Tibial nerve (tissue), 4 donors: ENCODE results near the gene TBC1D1. TPM values are rescaled to one million over a fixed set of nuclear protein-coding genes. Genes with fewer than 3 reads are reported as not detected.

Experiments used
- DNase-seq, 2 donors: peaks; one replicate each; pipeline ENCODE4 v3.0.0-alpha.2; 2019; ENCODE audit warnings: low spot score in 2 of 2
- H3K27ac ChIP-seq, 4 donors: fragments of 200-600 bp; sonication (generic) in 3 of 4; one replicate each; pipeline ENCODE4 v1.5.1; 2017 to 2019; ENCODE audit warnings: mild to moderate bottlenecking in 1 of 4
- H3K27me3 ChIP-seq, 2 donors: fragments of 200-600 bp; sonication (generic) in 1 of 2; one replicate each; pipeline versions ENCODE4 v1.5.1 to v1.6.0; 2017 to 2019
- H3K36me3 ChIP-seq, 3 donors: fragments of 200-600 bp; sonication (generic); one replicate each; pipeline ENCODE4 v1.5.1; 2018 to 2019
- H3K4me1 ChIP-seq, 4 donors: fragments of 200-600 bp; sonication (generic) in 3 of 4; one replicate each; pipeline ENCODE4 v1.5.1; 2017 to 2019
- H3K4me3 ChIP-seq, 4 donors: fragments of 200-600 bp; sonication (generic) in 3 of 4; one replicate each; pipeline ENCODE4 v1.5.1; 2017 to 2019; ENCODE audit warnings: mild to moderate bottlenecking in 1 of 4, moderate library complexity in 1 of 4
- H3K9me3 ChIP-seq, 4 donors: fragments of 200-600 bp; sonication (generic) in 3 of 4; one replicate each; pipeline ENCODE4 v1.5.1; 2017 to 2019
- EP300 ChIP-seq, 2 donors: sonication (generic); formaldehyde crosslinking; IDR thresholded peaks; one replicate each; pipeline ENCODE4 v1.6.1; 2017; ENCODE audit warnings: antibody characterized with exemption in 2 of 2, mild to moderate bottlenecking in 1 of 2
- POLR2A ChIP-seq, 2 donors: fragments of 450-650 bp; IDR thresholded peaks; one replicate each; pipeline ENCODE4 v1.6.1; 2017; ENCODE audit warnings: antibody characterized with exemption in 2 of 2, mild to moderate bottlenecking in 2 of 2, moderate library complexity in 2 of 2
- WGBS, 2 donors: methylation state at CpG; one replicate each; pipeline ENCODE4 v1.1.5; 2018; 5-methylcytosine and 5-hydroxymethylcytosine counted together
- total RNA-seq, 4 donors: library from RNA; depleted of rRNA; stranded (reverse); fragments of >200 nt; gene quantifications; one replicate each; pipeline ENCODE4 v1.1.0, GENCODE V29; 2016
- TF ChIP-seq, protein P1 (sequence below), 5 experiments: fragments of 200-600 bp in 3 of 5; fragments of 450-650 bp in 2 of 5; sonication (generic) in 3 of 5; IDR thresholded peaks; one replicate each; pipeline ENCODE4 v1.5.1; 2016 to 2019; ENCODE audit warnings: antibody characterized with exemption in 5 of 5, mild to moderate bottlenecking in 3 of 5, moderate library complexity in 2 of 5

The TBC1D1 gene
- total RNA-seq, 4 donors from 2014 or later, result 41.6 to 97.8 (median 62.5) TPM

DNA sequence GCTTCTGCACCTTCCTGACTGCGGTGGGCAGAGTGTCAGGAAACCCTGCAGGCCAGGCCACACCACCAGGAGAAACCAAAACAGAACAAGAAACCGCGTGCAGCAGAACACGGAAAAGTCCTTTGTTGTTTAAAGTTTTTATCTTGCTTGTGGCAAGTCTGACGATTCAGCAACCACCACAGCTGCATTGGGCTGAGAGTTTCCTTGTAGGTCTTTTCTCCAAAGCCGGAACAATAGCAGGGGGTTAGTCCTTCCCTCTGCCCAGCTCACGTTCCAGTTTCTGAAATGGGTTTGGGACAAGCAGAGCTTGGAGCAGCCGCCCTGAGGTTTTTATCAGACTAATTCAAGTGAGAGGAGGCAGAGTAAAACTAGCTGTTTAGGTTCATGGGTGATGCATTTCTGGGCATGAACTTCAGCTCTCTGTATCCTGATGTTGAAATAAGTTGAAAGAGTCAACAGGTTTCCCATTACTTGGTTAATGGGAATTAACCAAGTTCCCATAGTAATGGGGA, 286.2 kb downstream of the TBC1D1 start:
- H3K36me3 ChIP-seq, result no peaks in the 10 kb centered on the region
- H3K4me3 ChIP-seq, result no peak overlapping the region
- peak overlapping the region in 3 of 4 donors; percentile 17 to 55 (median 47) for H3K27ac ChIP-seq
- H3K9me3 ChIP-seq, result no peaks in the 10 kb centered on the region
- DNase-seq, result no peak
- H3K4me1 ChIP-seq, result peaks cover 0 to 37% (median 8%) of the 10 kb centered on the region in 4 donors
- WGBS, 2 donors, result 54 to 58% methylated on average over 8 of the region's 8 CpGs
- TF ChIP-seq, protein P1, sequence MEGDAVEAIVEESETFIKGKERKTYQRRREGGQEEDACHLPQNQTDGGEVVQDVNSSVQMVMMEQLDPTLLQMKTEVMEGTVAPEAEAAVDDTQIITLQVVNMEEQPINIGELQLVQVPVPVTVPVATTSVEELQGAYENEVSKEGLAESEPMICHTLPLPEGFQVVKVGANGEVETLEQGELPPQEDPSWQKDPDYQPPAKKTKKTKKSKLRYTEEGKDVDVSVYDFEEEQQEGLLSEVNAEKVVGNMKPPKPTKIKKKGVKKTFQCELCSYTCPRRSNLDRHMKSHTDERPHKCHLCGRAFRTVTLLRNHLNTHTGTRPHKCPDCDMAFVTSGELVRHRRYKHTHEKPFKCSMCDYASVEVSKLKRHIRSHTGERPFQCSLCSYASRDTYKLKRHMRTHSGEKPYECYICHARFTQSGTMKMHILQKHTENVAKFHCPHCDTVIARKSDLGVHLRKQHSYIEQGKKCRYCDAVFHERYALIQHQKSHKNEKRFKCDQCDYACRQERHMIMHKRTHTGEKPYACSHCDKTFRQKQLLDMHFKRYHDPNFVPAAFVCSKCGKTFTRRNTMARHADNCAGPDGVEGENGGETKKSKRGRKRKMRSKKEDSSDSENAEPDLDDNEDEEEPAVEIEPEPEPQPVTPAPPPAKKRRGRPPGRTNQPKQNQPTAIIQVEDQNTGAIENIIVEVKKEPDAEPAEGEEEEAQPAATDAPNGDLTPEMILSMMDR (IDR thresholded peaks at IDR 0.05), result no peak
- peak in 1 of 2 donors; percentile 21 for TF ChIP-seq EP300 (IDR thresholded peaks at IDR 0.05)
- H3K27me3 ChIP-seq, result no peaks in the 10 kb centered on the region

DNA sequence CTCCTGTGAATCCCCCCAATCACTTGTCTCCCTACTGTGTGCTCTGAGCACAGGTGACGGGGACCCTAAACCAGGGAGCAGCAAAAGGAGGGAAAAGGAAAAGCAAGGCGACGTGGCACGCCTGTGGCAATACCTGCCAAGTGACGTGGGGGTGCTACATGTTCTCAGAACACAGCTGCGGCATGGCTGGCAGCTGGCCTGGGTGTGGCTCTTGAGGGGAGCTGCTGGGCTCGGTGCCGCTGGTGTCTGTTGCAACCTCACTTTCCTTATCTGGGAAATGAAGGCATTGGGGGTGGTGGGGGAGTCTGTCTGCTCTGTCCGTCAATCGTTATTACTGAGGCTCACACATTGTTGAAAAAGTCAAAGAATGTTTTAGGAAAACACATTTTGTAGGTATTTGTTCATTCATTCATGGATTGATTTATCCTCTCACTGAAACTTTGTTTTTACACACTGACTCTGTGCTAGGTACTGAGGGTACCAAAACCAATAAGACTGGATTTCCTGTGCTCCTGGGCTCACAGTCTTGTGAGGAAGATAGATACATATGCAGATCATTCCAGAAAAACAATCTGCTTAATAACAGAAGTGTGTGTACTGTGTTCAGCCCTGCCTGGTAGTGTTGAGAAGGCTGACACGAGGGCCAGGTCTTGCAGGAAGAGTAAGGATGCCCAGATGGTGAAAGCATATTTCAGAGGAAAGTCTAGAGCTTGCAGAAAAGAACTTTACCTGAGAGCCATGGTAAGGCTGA, 286.9 kb downstream of the TBC1D1 start:
- H3K9me3 ChIP-seq, result no peaks in the 10 kb centered on the region
- peak; percentile 55 for DNase-seq
- peaks cover 0 to 37% (median 8%) of the 10 kb centered on the region in 4 donors for H3K4me1 ChIP-seq
- H3K27me3 ChIP-seq, result no peaks in the 10 kb centered on the region
- no peaks in the 10 kb centered on the region for H3K36me3 ChIP-seq
- TF ChIP-seq, protein P1 (IDR thresholded peaks at IDR 0.05), result peak in 1 of 5 experiments; percentile 7
- TF ChIP-seq POLR2A (IDR thresholded peaks at IDR 0.05) (peak in 1 of 2 donors; percentile 4), EP300 (IDR thresholded peaks at IDR 0.05) (peak in 1 of 2 donors; percentile 47)
- WGBS, 2 donors, result 73 to 76% methylated on average over 11 of the region's 11 CpGs
- H3K4me3 ChIP-seq, result no peak overlapping the region
- peak overlapping the region in 3 of 4 donors; percentile 17 to 55 (median 47) for H3K27ac ChIP-seq

DNA sequence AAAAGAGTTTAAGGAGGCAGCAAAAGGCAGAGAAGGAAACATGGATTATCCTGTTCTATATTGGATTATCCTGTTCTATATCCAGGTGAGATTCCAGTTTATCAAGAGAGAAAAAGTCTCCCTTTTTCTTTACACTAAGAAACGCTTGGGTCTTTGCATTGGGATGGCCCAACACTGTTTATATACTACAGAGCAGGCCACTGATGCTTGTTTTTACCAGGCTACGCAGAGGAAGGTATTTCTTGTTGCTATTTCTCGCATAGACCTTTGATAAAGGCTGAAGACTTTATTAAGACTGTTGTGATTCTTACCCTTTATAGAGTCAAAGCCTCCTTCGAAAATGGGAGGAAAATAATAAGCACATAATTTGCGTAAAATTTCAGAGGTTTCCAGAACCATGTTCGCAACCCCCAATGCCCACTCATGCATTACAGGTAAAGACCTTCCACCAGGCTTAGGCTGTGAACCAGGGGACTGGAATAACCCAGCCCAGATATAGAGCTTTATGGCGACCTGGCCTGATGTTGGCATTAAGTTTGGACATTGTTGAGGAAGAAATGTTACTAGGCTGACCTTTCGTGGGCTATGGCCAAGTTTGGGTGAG, 287.6 kb downstream of the TBC1D1 start:
- Histone ChIP-seq H3K27ac (no peak overlapping the region), H3K9me3 (no peaks in the 10 kb centered on the region), H3K4me1 (peaks cover 0 to 37% (median 8%) of the 10 kb centered on the region in 4 donors), H3K27me3 (no peaks in the 10 kb centered on the region), H3K4me3 (no peak overlapping the region), H3K36me3 (no peaks in the 10 kb centered on the region)
- WGBS, 2 donors, result 64 to 91% methylated on average over 8 of the region's 8 CpGs
- no peak for DNase-seq
- no peak for TF ChIP-seq POLR2A (IDR thresholded peaks at IDR 0.05)
- TF ChIP-seq, protein P1 (IDR thresholded peaks at IDR 0.05), result no peak
- TF ChIP-seq EP300 (IDR thresholded peaks at IDR 0.05), result no peak

DNA sequence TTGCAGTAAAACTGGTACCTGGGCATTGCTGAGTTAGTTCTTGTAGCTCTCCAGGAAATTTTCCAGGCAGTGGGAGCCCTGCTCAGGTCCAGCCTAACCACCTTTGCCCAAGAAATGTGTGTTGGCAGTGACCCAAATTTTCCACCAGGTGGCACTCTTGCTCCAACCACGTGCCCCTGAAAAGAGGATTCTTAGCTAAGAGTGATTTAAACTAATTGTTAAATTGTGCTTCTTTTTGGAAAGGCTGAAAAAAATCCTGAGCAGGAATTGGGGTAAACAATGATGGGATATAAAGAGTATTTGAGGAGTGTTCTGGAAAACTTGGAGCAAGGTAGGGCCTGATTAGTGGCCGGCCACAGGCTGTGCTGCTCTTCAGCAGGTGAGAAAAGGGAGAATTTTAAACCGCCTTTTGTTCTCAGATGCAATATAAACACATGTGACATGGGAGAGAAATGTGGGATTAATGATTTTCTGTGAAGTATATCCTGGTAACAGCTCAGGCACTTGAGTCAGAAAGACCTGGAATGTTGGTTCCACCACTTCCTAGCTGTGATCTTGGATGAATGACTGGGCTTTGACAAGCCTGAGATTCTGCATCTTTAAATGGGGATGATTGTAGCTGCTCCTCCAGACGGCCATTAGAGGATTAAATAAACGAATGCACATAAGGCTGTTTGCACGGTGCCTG, 288.9 kb downstream of the TBC1D1 start:
- no peak overlapping the region for H3K27ac ChIP-seq
- no peaks in the 10 kb centered on the region for H3K36me3 ChIP-seq
- H3K4me3 ChIP-seq, result no peak overlapping the region
- peaks cover 0 to 37% (median 8%) of the 10 kb centered on the region in 4 donors for H3K4me1 ChIP-seq
- no peaks in the 10 kb centered on the region for H3K27me3 ChIP-seq
- TF ChIP-seq, protein P1 (IDR thresholded peaks at IDR 0.05), result peak; percentile 82 to 89 (median 87)
- peak in 1 of 2 donors; percentile 35 for TF ChIP-seq EP300 (IDR thresholded peaks at IDR 0.05)
- no peak for TF ChIP-seq POLR2A (IDR thresholded peaks at IDR 0.05)
- no peaks in the 10 kb centered on the region for H3K9me3 ChIP-seq
- 38 to 43% methylated on average over 6 of the region's 6 CpGs for WGBS, 2 donors
- DNase-seq, result peak; percentile 61 to 89
